NB4 (cell line): ENCODE measurements around the gene EBF4.

ENCODE experiments used
- MYC ChIP-seq: IDR thresholded peaks from 2 replicates; pipeline ENCODE4 v1.6.1; 2011; ENCODE audit warnings: low read depth, low read length
- POLR2A ChIP-seq: IDR thresholded peaks from 2 replicates; pipeline ENCODE4 v1.6.1; 2011; ENCODE audit warnings: mild to moderate bottlenecking; ENCODE audit not compliant: insufficient read length; ENCODE audit errors: extremely low read depth
- TF ChIP-seq, protein P1 (sequence below): IDR thresholded peaks from one replicate; pipeline ENCODE4 v1.5.1; 2012; ENCODE audit warnings: low read depth, low read length

- TF ChIP-seq, protein P1, sequence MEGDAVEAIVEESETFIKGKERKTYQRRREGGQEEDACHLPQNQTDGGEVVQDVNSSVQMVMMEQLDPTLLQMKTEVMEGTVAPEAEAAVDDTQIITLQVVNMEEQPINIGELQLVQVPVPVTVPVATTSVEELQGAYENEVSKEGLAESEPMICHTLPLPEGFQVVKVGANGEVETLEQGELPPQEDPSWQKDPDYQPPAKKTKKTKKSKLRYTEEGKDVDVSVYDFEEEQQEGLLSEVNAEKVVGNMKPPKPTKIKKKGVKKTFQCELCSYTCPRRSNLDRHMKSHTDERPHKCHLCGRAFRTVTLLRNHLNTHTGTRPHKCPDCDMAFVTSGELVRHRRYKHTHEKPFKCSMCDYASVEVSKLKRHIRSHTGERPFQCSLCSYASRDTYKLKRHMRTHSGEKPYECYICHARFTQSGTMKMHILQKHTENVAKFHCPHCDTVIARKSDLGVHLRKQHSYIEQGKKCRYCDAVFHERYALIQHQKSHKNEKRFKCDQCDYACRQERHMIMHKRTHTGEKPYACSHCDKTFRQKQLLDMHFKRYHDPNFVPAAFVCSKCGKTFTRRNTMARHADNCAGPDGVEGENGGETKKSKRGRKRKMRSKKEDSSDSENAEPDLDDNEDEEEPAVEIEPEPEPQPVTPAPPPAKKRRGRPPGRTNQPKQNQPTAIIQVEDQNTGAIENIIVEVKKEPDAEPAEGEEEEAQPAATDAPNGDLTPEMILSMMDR, result no peak
- TF ChIP-seq POLR2A (no peak), MYC (no peak)
Observed at GRCh38 chr20:2745060-2745910, 52.7 kb downstream of the EBF4 start.
